DOHH2 (cell line): Measurements from ENCODE around the gene LPIN1.

Source experiments
- CTCF ChIP-seq: fragments of 200-600 bp; sonication (generic); IDR thresholded peaks from one replicate; pipeline ENCODE4 v1.5.1; 2014; ENCODE audit warnings: antibody characterized with exemption, mild to moderate bottlenecking, low read depth, low read length; ENCODE audit not compliant: poor library complexity, severe bottlenecking
- EZH2phosphoT487 ChIP-seq: fragments of 200-600 bp; sonication (generic); IDR thresholded peaks from 2 replicates; pipeline ENCODE4 v1.6.1; 2017; ENCODE audit warnings: borderline replicate concordance, mild to moderate bottlenecking, antibody characterized with exemption, low read length, moderate library complexity, mixed read lengths

GRCh38 chr2:11853197-11853588 lies 106.8 kb downstream of the LPIN1 start:
- TF ChIP-seq CTCF: no peak
- TF ChIP-seq EZH2phosphoT487: no peak
